Duodenal mucosa (tissue), 2 donors: ENCODE results near the gene LYRM2.

Experiments used
- H3K27ac ChIP-seq: one replicate; pipeline ENCODE4 v1.7.0; 2013; ENCODE audit warnings: low read depth, low read length
- H3K27me3 ChIP-seq, 2 donors: one replicate each; pipeline ENCODE4 v1.7.0; 2013; ENCODE audit warnings: low read length in 2 of 2, control low read depth in 1 of 2; ENCODE audit not compliant: insufficient read depth in 2 of 2, control insufficient read depth in 1 of 2
- H3K36me3 ChIP-seq, 2 donors: one replicate each; pipeline ENCODE4 v1.7.0; 2013; ENCODE audit warnings: low read length in 2 of 2, control low read depth in 1 of 2; ENCODE audit not compliant: insufficient read depth in 2 of 2, control insufficient read depth in 1 of 2
- H3K4me1 ChIP-seq, 2 donors: one replicate each; pipeline ENCODE4 v1.7.0; 2013; ENCODE audit warnings: low read length in 2 of 2, control low read depth in 1 of 2; ENCODE audit not compliant: insufficient read depth in 2 of 2, control insufficient read depth in 1 of 2
- H3K4me3 ChIP-seq, 2 donors: one replicate each; pipeline ENCODE4 v1.7.0; 2013; ENCODE audit warnings: low read length in 2 of 2, low read depth in 1 of 2
- H3K9ac ChIP-seq, 2 donors: one replicate each; pipeline ENCODE4 v1.7.0; 2013; ENCODE audit warnings: low read length in 2 of 2, low read depth in 1 of 2
- H3K9me3 ChIP-seq, 2 donors: one replicate each; pipeline ENCODE4 v1.7.0; 2013; ENCODE audit warnings: low read length in 2 of 2, control low read depth in 1 of 2; ENCODE audit not compliant: control insufficient read depth in 1 of 2

Gene LYRM2

GRCh38 chr6:89675949-89676748 is 37.6 kb upstream of the LYRM2 start:
- Histone ChIP-seq H3K4me3 (no peak overlapping the region), H3K27me3 (no peaks in the 10 kb centered on the region), H3K27ac (no peak overlapping the region), H3K9ac (no peak overlapping the region), H3K4me1 (no peaks in the 10 kb centered on the region), H3K36me3 (peaks cover 51 to 91% of the 10 kb centered on the region in 2 donors), H3K9me3 (no peaks in the 10 kb centered on the region)

- H3K27ac ChIP-seq: no peak overlapping the region
- no peaks in the 10 kb centered on the region for H3K9me3 ChIP-seq
- no peak overlapping the region for H3K9ac ChIP-seq
- no peaks in the 10 kb centered on the region for H3K27me3 ChIP-seq
- no peaks in the 10 kb centered on the region for H3K4me1 ChIP-seq
- peaks cover 33 to 73% of the 10 kb centered on the region in 2 donors for H3K36me3 ChIP-seq
- no peak overlapping the region for H3K4me3 ChIP-seq
These were observed 32.5 kb upstream of the LYRM2 start for GRCh38 chr6:89670935-89671565.

- Histone ChIP-seq H3K9me3 (no peaks in the 10 kb centered on the region), H3K9ac (no peak overlapping the region), H3K36me3 (peaks cover 19 to 57% of the 10 kb centered on the region in 2 donors), H3K4me1 (no peaks in the 10 kb centered on the region), H3K4me3 (no peak overlapping the region), H3K27ac (no peak overlapping the region), H3K27me3 (no peaks in the 10 kb centered on the region)
These were observed 30.5 kb upstream of the LYRM2 start for GRCh38 chr6:89669002-89669401.

GRCh38 chr6:89667872-89668556 is 29.5 kb upstream of the LYRM2 start:
- H3K27ac ChIP-seq: no peak overlapping the region
- H3K9me3 ChIP-seq: no peaks in the 10 kb centered on the region
- H3K27me3 ChIP-seq: no peaks in the 10 kb centered on the region
- H3K36me3 ChIP-seq: peaks cover 23 to 54% of the 10 kb centered on the region in 2 donors
- H3K4me3 ChIP-seq: no peak overlapping the region
- no peaks in the 10 kb centered on the region for H3K4me1 ChIP-seq
- H3K9ac ChIP-seq: no peak overlapping the region

- H3K27me3 ChIP-seq: no peaks in the 10 kb centered on the region
- H3K4me3 ChIP-seq: no peak overlapping the region
- peaks cover 30 to 49% of the 10 kb centered on the region in 2 donors for H3K36me3 ChIP-seq
- no peak overlapping the region for H3K27ac ChIP-seq
- H3K4me1 ChIP-seq: no peaks in the 10 kb centered on the region
- no peaks in the 10 kb centered on the region for H3K9me3 ChIP-seq
- H3K9ac ChIP-seq: no peak overlapping the region
These were observed 24.2 kb upstream of the LYRM2 start for GRCh38 chr6:89662659-89663223.

- H3K27me3 ChIP-seq: no peaks in the 10 kb centered on the region
- no peak overlapping the region for H3K4me3 ChIP-seq
- H3K36me3 ChIP-seq: peaks cover 29 to 58% of the 10 kb centered on the region in 2 donors
- H3K27ac ChIP-seq: no peak overlapping the region
- no peaks in the 10 kb centered on the region for H3K4me1 ChIP-seq
- no peaks in the 10 kb centered on the region for H3K9me3 ChIP-seq
- H3K9ac ChIP-seq: no peak overlapping the region
These were observed 23.0 kb upstream of the LYRM2 start for GRCh38 chr6:89661559-89661958.

- H3K27me3 ChIP-seq: no peaks in the 10 kb centered on the region
- no peaks in the 10 kb centered on the region for H3K4me1 ChIP-seq
- no peaks in the 10 kb centered on the region for H3K9me3 ChIP-seq
- peaks cover 28 to 64% of the 10 kb centered on the region in 2 donors for H3K36me3 ChIP-seq
- H3K4me3 ChIP-seq: no peak overlapping the region
- no peak overlapping the region for H3K27ac ChIP-seq
- H3K9ac ChIP-seq: no peak overlapping the region
These were observed 22.4 kb upstream of the LYRM2 start for GRCh38 chr6:89660981-89661380.

GRCh38 chr6:89657445-89658158 is 19.1 kb upstream of the LYRM2 start:
- Histone ChIP-seq H3K9me3 (no peaks in the 10 kb centered on the region), H3K36me3 (peaks cover 40 to 76% of the 10 kb centered on the region in 2 donors), H3K9ac (no peak overlapping the region), H3K27me3 (no peaks in the 10 kb centered on the region), H3K4me1 (no peaks in the 10 kb centered on the region), H3K27ac (no peak overlapping the region), H3K4me3 (no peak overlapping the region)

GRCh38 chr6:89655122-89655521 is 16.6 kb upstream of the LYRM2 start:
- no peaks in the 10 kb centered on the region for H3K4me1 ChIP-seq
- H3K36me3 ChIP-seq: peaks cover 40 to 73% of the 10 kb centered on the region in 2 donors
- no peak overlapping the region for H3K27ac ChIP-seq

More at GRCh38 chr6:89655122-89655521, 16.6 kb upstream of the LYRM2 start:
- Histone ChIP-seq H3K27me3 (no peaks in the 10 kb centered on the region), H3K9me3 (no peaks in the 10 kb centered on the region), H3K4me3 (no peak overlapping the region), H3K9ac (no peak overlapping the region)
